Frontal cortex (tissue), 4 donors: ENCODE measurements around the gene SIRT4. TPM values are rescaled to one million over a fixed set of nuclear protein-coding genes. Genes with fewer than 3 reads are reported as not detected.
"Not testable (repeated sequence)": the region's sequence is repeated elsewhere in the genome, so short reads cannot be mapped to it uniquely, and the experiment has no call there.

Experiments
- DNase-seq, 2 donors: peaks; one replicate each; pipeline ENCODE4 v3.0.0; 2012; ENCODE audit warnings: low spot score in 2 of 2
- FAIRE-seq: peaks from 2 replicates; lab custom pipeline; 2012; peaks lifted over from hg19 to GRCh38; lab: Jason Lieb, UNC
- total RNA-seq: library from RNA; depleted of rRNA; stranded (reverse); fragments of >200 nt; gene quantifications from one replicate; pipeline ENCODE4 v1.2.3, GENCODE V29; 2014
- donor health status: control.
- donor health status: control.
- donor health status: control.

Gene SIRT4
- total RNA-seq: 4.1 TPM

- FAIRE-seq (peak; percentile 91), DNase-seq (peak; percentile 81 to 91)
Measured at GRCh38 chr12:120301962-120302815, at the start of gene SIRT4. Gene SIRT4, plus strand, starts transcription at chr12:120302321. Its CDS starts 1,241 bp downstream, at chr12:120303562.

DNA sequence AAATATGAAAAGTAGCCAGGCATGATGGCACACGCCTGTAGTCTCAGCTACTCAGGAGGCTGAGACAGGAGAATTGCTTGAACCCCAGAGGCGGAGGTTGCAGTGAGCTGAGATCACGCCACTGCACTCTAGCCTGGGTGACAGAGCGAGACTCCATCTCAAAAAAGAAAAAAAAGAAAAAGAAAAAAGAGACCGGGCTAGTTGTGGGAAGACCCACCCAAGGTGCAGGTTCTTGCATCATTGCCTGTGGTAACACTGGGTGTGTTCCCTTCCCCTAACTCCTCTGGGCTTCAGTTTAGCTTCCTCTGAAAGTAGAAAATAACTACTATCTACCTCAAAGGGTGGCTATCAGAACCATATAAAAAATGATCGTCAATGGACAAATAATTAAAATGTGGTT lies 48.8 kb upstream of the SIRT4 start:
- not testable (repeated sequence) for DNase-seq, FAIRE-seq

DNA sequence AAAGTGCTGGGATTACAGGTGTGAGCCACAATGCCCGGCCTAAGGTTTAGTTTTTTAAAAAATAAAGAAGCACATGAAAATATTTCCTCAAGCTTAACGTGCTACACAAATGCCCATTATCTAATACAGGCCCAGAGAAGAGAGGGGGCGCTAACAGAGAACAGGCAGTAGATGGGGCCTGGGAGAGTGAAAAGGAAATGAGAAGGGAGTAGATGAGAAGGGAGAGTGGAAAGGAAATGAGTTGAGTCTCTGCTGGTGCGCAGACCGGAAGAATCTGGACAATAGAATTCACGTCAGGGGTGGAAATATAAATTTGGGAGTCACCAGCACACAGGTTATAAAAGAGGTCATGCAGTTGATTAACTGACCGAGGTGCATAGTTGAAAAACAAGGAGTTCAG lies 47.3 kb upstream of the SIRT4 start:
- DNase-seq (no peak), FAIRE-seq (no peak)

GRCh38 chr12:120257041-120257821 lies 44.9 kb upstream of the SIRT4 start:
- DNase-seq (peak in 1 of 2 donors; percentile 65), FAIRE-seq (no peak)

DNA sequence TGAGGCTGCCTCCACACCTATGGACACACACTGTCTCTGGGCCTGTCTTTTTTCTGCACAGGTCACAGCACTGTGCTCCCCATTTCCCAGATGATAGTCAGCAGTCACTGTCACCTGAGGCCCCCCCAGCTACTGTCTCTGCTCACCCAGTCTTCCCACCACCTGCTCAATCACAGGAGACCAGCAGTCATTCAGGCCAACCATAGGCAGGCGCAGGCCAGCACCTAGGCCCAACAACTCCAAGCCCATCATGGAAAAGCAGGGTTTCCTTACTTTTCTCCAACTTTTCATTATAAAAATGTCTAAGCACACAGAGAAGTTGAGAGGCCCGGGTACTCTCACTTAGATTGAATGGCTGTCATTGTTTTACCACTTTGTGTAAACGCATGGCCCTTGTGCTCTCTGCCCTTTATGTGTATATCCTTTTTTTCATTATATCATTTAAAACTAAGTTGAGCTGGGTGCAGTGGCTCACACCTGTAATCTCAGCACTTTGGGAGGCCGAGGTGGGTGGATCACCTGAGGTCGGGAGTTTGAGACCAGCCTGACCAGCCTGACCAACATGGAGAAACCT lies 43.7 kb upstream of the SIRT4 start:
- FAIRE-seq: no peak

GRCh38 chr12:120259418-120260202 lies 42.5 kb upstream of the SIRT4 start:
- FAIRE-seq (no peak), DNase-seq (no peak)

More for the DNA sequence above, 43.7 kb upstream of the SIRT4 start:
- DNase-seq: no peak

GRCh38 chr12:120260607-120261006 lies 41.5 kb upstream of the SIRT4 start:
- FAIRE-seq (no peak), DNase-seq (no peak)

- DNase-seq: no peak
- FAIRE-seq: no peak
Measured at GRCh38 chr12:120261951-120262851, 39.9 kb upstream of the SIRT4 start.

DNA sequence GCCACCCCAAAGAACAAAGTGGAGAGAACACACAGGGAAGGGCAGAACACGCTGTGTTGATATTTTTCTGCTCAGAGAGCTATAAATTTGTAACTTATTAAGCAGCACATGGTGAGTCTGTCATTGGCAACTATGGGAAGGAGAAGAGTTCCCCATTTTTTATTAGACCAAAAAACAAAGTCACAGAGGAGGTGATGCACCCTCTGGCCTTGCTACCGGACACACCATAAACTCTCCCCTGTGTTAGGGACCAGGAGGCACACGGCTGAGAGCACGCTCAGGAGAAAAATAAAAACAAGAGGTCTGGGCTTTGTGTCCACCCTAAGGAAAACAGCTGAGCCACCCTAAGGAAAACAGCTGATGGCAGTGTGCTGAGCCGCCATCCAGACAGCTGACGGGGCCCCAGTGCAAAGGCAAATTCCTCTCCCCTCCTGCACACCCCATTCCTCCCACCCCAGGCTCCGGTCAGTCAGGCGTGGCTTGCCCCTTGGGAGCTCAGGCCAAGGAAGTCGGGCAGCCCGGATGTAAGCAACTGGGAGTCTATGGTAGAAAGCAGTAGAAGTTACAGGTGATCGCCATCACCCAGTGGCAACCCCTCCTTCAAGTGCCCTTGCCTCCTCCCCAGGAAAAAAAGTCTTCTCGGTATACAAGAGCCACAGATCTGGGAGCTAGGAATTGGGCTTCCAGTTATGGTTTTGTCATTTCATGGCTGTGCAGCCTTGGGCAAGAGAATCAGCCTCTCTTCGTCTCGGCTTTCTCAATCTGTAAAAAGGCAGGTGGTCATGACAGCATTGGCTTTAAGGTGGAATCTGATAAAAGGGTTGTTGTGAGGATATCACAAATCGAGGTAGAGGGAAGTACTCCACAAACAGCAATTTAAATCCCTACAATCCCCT lies 39.0 kb upstream of the SIRT4 start:
- FAIRE-seq: no peak

DNA sequence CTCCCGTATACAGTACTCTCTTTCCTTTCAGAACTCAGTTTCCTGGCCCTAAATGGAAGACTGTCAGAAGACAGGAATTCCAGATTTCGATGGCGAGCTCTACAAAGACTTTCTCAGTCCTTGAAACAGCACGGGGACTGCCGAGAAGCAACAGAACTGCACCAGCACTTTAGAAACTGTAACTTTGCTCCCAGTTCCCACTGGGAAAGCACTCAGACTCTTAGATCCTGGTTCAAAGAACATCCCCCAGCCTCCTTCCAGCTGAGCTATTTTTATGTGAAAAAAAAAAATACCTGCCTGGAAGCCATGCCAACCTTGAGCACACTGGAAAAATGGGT lies 38.4 kb upstream of the SIRT4 start:
- DNase-seq: no peak
- FAIRE-seq: no peak

More for the DNA sequence above, 39.0 kb upstream of the SIRT4 start:
- no peak for DNase-seq

DNA sequence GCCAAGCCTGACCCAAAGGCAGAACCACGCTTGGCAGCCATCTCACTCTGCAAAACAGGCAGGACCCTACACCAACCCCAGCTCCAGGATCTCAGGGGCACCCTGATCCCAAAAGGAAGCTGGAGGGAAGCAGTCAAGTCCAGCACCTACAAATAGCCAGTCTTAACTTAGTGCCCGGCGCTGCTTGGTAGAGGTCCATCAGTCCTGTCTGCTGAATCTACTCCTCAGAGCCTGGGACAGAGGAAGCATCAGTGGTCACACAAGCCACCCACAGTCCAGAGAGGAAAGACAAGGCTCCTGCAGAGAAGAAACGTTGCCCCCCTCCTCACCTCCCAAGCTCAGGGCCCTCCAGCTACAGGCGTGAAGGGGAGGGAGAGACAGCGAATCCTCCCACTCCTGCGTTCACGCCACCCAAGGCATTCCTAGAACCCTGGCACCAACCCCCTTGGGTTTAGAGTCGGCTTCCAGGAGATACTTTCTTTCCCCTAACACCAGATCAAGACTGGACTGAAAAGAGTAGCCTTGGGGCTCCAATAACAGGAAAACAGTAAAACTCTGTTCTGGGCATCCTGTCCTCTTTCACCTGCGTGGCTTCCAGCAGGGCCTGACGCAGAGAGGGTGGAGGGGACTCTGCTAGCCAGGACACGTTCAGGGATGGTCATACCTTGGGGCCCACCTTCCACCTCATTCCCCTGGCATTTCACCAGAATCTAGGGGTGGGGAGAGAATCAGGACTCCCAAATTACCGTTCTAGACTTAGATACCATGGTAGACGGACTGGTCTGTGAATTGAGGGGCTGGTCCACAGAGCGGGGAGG lies 37.8 kb upstream of the SIRT4 start:
- FAIRE-seq (no peak), DNase-seq (no peak)

GRCh38 chr12:120264904-120265472 lies 37.1 kb upstream of the SIRT4 start:
- DNase-seq: no peak
- FAIRE-seq: no peak

GRCh38 chr12:120265473-120266179 lies 36.5 kb upstream of the SIRT4 start, which contains the start of gene PXN:
Gene PXN, minus strand, starts transcription at chr12:120265730. Its CDS starts 101 bp downstream, at chr12:120265629.
- DNase-seq (peak; percentile 95 to 97), FAIRE-seq (no peak)

DNA sequence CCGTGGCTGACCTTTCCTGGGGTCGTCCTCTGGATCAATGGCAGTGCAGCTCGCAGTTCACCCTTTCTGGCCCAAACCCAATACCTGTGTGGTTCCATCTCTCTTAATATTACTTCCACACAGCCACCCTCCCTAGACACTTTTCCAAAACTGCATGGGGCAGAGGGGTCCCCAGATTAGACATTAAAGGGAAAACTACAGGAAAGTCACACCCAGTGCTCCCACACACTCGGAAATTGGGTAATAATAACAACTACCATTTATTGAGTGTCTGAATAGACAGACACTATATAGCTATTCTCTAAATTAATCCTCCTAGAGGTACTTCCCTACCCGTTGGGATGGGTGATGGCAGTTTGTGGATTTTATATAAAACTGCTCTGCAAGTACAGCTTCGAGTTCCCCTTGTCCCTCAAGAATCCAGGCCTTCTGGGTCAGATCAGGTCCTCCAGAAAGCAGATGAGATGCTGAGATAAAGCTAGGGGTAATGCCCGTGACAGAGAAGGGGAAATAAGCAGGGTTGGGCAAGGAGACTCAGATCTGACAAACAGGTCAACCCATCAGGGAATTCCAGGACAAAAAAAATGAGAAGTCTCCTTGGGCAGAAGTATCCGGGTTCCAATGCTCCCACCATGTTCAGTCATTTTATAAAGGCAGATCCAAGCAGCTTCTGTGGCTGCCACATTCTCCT lies 35.8 kb upstream of the SIRT4 start:
- DNase-seq (no peak), FAIRE-seq (no peak)

DNA sequence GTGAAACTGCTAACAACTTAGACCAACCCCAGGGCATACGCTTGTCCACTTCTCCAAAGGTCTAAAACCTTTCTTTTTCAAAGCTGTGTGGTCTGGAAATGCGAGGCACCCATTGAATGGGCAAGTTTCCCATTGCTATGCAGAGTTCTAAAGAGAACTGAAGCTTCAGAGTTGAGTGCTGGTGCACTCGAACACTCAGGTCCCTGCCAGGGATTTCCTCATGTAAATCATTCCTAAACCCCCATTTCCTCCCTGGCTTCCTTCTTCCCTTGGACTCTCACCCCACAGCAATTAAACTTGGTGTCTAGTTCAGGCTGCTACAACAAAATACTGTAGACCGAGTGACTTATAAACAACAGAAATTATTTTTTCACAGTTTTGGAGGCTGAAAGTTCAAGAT lies 34.4 kb upstream of the SIRT4 start:
- FAIRE-seq (no peak), DNase-seq (no peak)
